ENCODE measurements around the gene KRTAP2-1.

- TF ChIP-seq EZH2 (optimal IDR thresholded peaks at IDR 0.05; ENCODE audit: low read depth, low read length) (no peak), CTCF (IDR thresholded peaks at IDR 0.05; ENCODE audit: low read length) (no peak), EZH2phosphoT487 (IDR thresholded peaks at IDR 0.05; ENCODE audit: low read length) (no peak)
Measured at GRCh38 chr17:41073676-41074075, 26.6 kb upstream of the KRTAP2-1 start.
